A673 (cell line): ENCODE results near the gene PREX1.

Source experiments
- EZH2 ChIP-seq: fragments of 200-600 bp; sonication (generic); IDR thresholded peaks from 2 replicates; pipeline ENCODE4 v1.6.1; 2017; ENCODE audit warnings: borderline replicate concordance, low read depth, mild to moderate bottlenecking, mixed read lengths, antibody characterized with exemption, low read length; ENCODE audit not compliant: poor library complexity, severe bottlenecking
- TF ChIP-seq, protein P1 (sequence below): fragments of 300-800, 200-600 bp; sonication (generic); conservative IDR thresholded peaks from 2 replicates; pipeline ENCODE4 v1.5.1; 2017; ENCODE audit warnings: low read depth, mild to moderate bottlenecking, antibody characterized with exemption, low read length, moderate library complexity, mixed read lengths

DNA sequence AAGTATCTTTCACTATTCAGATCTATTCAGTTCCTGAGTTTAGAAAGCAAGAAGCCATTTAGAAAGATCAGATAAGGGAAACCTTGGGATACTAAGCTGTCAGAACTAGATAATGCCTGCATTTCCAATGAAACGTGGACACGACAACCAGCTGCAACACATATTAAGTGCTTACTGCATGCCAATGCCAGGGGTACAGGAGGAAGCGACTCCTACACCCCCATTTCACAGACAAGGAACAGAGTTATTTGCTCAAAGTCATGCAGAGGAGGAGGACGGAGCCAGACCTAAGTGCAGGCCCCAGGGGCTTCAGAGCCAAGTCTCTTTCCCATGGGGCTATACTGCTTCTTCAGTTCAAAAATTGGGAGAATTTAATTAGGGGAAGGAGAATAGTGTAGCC is 62.4 kb downstream of the PREX1 start:
- TF ChIP-seq, protein P1, sequence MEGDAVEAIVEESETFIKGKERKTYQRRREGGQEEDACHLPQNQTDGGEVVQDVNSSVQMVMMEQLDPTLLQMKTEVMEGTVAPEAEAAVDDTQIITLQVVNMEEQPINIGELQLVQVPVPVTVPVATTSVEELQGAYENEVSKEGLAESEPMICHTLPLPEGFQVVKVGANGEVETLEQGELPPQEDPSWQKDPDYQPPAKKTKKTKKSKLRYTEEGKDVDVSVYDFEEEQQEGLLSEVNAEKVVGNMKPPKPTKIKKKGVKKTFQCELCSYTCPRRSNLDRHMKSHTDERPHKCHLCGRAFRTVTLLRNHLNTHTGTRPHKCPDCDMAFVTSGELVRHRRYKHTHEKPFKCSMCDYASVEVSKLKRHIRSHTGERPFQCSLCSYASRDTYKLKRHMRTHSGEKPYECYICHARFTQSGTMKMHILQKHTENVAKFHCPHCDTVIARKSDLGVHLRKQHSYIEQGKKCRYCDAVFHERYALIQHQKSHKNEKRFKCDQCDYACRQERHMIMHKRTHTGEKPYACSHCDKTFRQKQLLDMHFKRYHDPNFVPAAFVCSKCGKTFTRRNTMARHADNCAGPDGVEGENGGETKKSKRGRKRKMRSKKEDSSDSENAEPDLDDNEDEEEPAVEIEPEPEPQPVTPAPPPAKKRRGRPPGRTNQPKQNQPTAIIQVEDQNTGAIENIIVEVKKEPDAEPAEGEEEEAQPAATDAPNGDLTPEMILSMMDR, result no peak
- no peak for TF ChIP-seq EZH2
